Right lobe of liver (tissue), 4 donors: ENCODE measurements around the gene GAPVD1.
"Not testable (repeated sequence)": the region's sequence is repeated elsewhere in the genome, so short reads cannot be mapped to it uniquely, and the experiment has no call there.

Experiments used
- CTCF ChIP-seq, 4 donors: fragments of 200-600 bp in 3 of 4; fragments of 450-650 bp in 1 of 4; IDR thresholded peaks; one replicate each; pipeline versions ENCODE4 v1.5.1 to v1.8.0; 2016 to 2022; ENCODE audit warnings: antibody characterized with exemption in 4 of 4, mild to moderate bottlenecking in 2 of 4
- POLR2A ChIP-seq: fragments of 450-650 bp; IDR thresholded peaks from one replicate; pipeline ENCODE4 v1.6.1; 2017; ENCODE audit warnings: antibody characterized with exemption, mild to moderate bottlenecking
- donor health status: DM: no; HTN: no; CAD: no.
- donor health status: DM: no; HTN: no; CAD: no.
- donor health status: DM: no; HTN: yes; CAD: no.

GRCh38 chr9:125236520-125237159 is 25.0 kb upstream of the GAPVD1 start:
- TF ChIP-seq CTCF (IDR thresholded peaks at IDR 0.05); POLR2A: not testable (repeated sequence)
